Pons (tissue), 1 donor: ENCODE results near the gene PROSER3.
A peak's percentile ranks its signal among the peaks of the same experiment; 100 is the strongest.
"Not testable (repeated sequence)": the region's sequence is repeated elsewhere in the genome, so short reads cannot be mapped to it uniquely, and the experiment has no call there.

ENCODE experiments used
- DNase-seq: peaks from one replicate; pipeline ENCODE4 v3.0.0-alpha.2; 2016; ENCODE audit warnings: low spot score

The PROSER3 gene

GRCh38 chr19:35792312-35792711 is 34.3 kb downstream of the PROSER3 start:
- no peak for DNase-seq

GRCh38 chr19:35792888-35793287 is 34.9 kb downstream of the PROSER3 start:
- no peak for DNase-seq

- DNase-seq = no peak
These were observed 35.6 kb downstream of the PROSER3 start for GRCh38 chr19:35793381-35794165.

GRCh38 chr19:35795564-35795963 is 37.6 kb downstream of the PROSER3 start:
- not testable (repeated sequence) for DNase-seq

GRCh38 chr19:35796645-35797542 is 38.9 kb downstream of the PROSER3 start:
- no peak for DNase-seq

GRCh38 chr19:35797663-35798062 is 39.7 kb downstream of the PROSER3 start:
- peak; percentile 8 for DNase-seq

GRCh38 chr19:35801828-35802227 is 43.9 kb downstream of the PROSER3 start:
- DNase-seq = no peak

GRCh38 chr19:35805526-35806102 is 47.6 kb downstream of the PROSER3 start:
- DNase-seq = no peak

- DNase-seq = no peak
These were observed 48.6 kb downstream of the PROSER3 start for GRCh38 chr19:35806597-35806996.

GRCh38 chr19:35807633-35808032 is 49.7 kb downstream of the PROSER3 start:
- DNase-seq = no peak

GRCh38 chr19:35811317-35812219 is 53.6 kb downstream of the PROSER3 start:
- no peak for DNase-seq

GRCh38 chr19:35812220-35813042 is 54.5 kb downstream of the PROSER3 start, which contains the start of gene PRODH2:
Gene PRODH2, minus strand, starts transcription at chr19:35812845. Its CDS starts 40 bp downstream, at chr19:35812805.
- DNase-seq = no peak

GRCh38 chr19:35813043-35813890 is 55.3 kb downstream of the PROSER3 start:
- DNase-seq = no peak

- no peak for DNase-seq
These were observed 58.3 kb downstream of the PROSER3 start for GRCh38 chr19:35816262-35816661.

GRCh38 chr19:35816846-35817245 is 58.9 kb downstream of the PROSER3 start:
- no peak for DNase-seq

- no peak for DNase-seq
These were observed 60.5 kb downstream of the PROSER3 start for GRCh38 chr19:35818445-35818844.
